Islet precursor cell (in vitro differentiated cells): ENCODE measurements around the gene C1QL1.

Experiments used
- DNase-seq: peaks from one replicate; pipeline ENCODE4 v3.0.0-alpha.2; 2018

Gene C1QL1

DNA sequence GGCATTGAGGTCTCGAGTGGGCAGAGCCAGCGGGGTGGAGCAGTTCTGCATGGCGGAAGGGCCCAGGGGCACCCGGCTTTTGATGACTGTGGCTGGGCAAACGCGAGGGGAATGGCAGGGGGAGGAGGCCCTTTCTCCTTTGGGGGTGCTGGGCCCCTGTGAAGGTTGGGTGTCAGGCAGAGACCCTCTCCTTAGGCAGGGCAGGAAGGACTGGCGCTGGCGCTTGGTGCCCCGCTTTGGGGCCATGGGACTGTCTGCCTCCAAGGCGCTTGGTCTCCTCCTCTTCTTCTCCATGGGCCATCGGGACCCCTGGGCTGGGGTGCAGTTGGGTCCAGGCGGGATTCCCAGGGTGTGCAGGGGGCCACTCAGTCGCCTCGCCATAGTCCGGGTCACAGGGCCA is 40.0 kb downstream of the C1QL1 start:
- no peak for DNase-seq

DNA sequence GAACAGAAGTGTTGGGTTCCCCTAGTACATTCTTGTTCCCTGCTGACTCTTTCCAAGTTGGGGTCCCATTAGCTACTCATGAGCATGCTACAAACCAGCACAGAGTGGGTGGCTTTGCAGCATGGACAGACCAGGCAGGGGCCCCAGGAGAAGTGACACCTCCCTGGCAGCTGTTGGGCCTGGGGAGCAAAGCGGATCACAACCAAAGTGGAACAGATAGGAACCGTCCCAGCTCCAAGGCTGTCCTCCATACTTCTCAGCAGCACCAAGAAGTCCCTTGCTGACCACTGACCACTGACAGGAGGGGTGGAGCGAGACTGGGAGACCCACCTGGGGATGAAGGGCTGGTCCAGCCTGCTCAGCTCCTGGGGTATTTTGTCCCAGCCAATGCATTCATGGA is 40.4 kb downstream of the C1QL1 start:
- DNase-seq, result no peak

DNA sequence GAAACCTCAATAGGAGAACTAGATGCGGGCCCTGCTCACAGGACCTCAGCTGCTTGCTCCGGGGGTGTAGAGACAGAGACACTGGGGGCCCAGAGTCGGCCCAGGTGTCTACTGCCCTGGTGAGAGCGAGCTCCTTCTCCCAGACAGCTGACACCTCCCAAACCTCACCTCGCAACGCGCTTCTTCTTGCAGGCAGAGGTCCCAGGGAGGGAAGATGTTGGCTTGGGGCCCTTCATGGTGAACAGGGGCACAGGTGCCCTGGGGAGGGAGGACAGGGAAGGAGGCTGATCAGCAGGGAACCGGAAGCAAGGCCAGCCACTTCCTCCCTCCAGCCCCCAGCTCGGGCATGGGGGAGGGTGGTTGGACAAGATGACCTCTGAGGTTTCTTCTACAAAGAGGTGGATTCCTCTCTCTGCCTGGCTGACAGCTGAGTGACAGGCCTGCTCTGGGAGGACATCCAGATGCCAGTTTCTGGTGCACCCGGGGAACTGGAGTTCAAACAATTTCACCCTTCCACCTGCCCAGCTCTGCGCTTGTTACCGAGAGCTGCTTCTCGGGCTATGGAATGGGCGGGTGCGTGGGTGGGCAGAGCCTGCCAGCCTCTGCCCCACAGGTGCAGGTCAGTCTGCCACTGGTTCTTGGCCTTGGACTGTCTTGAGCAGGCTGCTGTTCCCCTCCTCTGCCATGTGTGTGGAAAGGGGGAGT is 41.1 kb downstream of the C1QL1 start:
- no peak for DNase-seq

DNA sequence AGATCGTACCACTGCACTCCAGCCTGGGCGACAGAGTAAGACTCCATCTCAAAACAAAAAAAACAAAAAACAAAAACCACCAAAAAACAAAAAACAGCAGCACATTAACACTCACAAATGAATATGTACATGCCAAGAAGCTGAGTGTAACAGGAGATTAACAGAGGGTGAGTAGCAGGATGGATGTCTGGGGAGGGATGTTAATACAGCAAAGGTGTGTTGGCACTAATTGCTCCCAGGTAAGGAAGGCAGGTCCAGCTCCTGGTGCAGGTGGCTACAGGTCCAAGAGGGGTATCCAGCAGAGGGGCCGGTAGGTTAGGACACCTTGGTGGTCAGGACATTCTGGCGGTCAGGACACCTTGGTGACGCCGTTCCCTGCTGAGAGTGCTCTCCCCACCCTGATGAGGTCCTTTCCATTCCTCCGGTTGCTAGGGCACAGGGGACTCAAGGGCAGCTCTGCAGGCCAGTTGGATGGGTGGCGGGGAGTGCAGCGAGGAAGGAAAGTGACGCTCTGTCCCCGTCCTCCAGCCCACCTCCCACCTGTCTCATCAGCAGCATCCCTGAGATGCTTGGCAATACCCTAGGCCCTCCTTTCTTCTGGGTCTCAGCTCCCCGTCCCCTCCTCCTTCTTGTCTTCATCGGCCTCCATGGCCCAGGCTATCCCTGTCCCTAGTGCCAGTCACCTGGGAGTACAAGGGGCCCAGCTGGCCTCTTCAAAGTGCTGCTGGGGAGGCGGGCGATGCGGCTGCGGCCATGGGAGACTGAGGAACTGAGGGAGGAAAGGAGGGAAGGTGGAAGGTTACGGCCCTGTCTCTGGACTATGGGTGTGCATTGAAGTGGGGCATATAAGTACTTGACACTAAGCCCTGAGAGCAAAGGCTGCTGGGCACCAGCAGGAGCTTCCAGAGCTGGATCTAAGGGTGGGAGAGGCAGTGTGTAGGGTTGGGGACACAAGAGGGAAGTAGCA is 42.1 kb downstream of the C1QL1 start:
- no peak for DNase-seq

DNA sequence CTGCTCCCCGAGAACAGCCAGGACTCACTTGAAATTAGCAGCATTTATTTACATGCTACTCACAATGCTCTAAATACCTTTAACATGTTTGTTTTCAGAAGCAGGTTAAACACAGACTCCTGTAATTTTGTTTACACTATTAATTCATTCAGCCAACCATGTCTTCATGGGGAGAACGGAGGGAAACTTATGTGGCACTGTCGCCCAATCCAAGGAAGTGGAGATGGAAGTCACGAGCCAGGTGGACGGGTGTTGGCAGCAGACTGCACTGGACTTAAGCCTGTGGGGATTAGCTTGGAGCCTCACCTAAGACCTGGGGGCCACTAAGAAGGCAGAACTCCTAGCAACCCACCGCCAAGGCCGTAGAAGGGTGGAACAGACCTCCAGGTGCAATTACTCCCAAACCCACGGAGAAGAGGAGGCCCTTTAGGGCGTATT is 44.0 kb downstream of the C1QL1 start:
- DNase-seq, result no peak

DNA sequence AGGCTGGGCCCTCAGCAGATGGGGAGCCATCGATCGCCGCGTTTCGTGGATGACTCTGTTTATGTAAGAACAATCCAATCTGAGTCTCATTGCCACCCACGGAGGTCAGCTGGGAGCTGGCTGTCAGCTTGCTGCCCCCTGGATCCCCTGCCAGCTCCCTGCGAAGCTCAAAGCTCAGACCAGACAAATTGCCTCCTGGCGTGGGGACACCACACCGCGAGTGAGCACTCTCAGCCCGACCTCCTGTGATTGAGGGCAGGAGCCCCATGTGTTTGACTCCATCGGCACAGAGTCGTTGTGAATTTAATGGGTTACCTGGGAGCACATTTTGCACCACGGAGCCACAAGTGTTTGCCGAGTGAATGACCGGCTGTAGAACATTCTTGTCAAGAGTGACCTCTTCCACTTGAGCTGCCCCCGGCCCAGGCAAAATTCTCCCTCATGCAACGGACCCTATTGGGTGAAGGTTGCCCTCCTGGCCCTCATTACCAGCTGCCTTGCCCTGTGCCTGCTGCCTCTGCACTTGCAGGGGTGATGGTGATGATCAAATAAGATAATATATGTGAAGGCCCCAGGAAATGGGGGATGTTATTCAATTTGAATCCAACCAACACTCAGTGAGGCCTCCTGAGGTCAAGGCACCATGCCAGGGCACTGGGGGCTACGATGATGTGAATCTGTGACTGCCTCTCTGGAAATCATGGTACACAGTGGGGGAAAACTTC is 45.2 kb downstream of the C1QL1 start:
- no peak for DNase-seq

DNA sequence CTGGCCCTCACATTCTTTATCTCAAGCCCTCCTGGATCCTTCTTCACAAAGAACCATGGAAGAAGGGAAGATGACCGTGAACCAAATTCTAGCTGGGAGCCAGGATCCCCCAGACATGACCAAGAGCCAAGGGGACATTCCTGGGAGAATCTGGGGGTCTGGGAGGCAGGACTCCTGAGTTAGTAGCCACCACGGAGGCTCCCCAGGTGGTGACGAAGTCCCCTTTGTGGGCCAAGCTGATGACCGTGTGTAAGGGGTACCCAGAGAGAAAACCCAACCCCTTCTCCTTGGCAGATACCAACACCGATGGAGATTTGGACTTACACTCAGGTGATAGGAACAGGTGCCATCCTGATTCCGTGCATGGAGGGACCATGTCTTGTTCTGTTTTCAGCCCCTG is 46.0 kb downstream of the C1QL1 start:
- peak; percentile 34 for DNase-seq

DNA sequence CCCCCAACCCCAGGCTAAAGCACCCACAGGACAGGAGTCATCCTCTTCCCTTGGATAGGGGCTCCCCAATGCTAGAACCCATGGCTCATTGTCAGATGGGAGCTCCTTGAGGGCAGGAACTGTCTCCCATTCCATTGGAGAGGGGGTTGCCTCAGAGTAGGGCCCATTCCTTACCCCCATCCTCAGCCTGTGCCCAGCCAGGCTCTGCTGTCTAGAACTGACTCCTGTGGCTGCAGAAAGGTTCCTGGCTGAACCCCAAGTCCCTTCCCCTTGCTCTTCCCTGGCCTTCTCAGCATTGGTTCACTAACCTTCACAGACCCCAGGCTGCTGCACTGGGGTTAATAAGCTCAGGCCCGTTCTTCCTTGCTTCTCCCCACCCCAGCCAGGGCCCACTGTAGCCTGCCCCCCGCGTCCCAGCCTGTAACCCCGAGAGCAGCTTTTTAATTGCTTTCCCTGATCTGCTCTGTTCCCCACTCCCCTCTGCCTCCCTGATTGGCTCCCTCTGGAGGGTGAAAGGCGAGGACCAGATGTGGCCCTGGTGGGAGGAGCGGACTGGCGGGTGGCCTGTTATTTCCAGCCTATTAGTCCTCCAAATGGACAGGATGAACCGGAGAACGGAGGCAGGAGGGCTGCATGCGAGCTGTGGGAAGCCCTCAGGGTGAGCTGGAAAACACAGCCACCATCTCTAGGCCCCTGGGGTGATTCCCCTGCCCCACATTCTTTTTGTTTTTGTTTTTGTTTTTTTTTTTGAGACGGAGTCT is 46.8 kb downstream of the C1QL1 start:
- peak; percentile 90 for DNase-seq

DNA sequence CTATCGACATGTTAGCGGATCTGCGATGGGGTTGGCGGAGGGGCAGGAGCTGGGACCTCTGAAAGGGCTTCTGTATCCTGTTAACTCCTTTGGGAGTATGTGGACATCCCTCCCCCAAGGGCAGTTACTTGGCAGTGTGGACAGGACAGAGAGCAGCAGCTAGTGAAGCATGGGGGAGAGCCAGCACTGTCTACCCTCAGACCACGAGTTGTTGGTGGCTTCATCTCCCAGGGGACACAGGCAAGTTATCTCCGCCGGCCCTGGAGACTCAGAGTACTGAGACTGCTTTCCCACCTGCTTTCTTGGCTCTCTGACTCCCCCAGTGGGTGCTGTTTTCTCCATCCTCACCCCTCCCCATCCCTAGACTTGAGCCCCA is 47.5 kb downstream of the C1QL1 start:
- DNase-seq, result peak; percentile 50

DNA sequence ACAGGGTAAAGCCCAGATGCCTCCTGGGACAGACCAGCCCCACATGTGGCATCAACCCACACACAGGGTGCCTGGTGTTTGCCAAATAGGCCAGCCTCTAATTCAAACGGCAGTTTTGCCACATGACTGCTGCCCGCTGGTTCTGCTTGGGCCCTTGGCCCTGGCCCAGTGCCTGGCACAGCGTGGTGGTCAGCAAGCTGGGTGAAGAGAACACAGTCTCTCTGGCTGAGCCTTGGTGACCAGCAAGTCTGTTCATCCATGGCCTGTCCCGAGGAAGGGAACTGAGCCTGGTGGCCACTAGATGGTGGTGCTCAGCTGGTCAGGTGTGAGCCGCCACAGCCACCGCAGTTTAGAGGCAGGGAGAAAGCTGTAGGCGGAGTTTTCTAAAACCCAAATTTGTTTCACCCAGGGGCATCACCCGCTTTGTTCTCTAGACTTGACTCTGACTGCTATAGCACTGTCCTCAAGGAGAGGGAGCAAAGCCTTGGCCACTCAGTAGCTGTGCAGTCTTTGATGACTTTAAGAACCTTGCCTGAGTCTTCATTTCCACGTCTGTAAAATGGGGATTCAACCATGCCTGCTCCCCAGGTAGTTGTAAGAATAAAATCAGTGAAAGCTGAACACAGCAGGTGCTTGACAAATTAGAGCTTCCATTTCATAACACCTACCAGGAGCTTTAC is 48.1 kb downstream of the C1QL1 start:
- peak; percentile 95 for DNase-seq

DNA sequence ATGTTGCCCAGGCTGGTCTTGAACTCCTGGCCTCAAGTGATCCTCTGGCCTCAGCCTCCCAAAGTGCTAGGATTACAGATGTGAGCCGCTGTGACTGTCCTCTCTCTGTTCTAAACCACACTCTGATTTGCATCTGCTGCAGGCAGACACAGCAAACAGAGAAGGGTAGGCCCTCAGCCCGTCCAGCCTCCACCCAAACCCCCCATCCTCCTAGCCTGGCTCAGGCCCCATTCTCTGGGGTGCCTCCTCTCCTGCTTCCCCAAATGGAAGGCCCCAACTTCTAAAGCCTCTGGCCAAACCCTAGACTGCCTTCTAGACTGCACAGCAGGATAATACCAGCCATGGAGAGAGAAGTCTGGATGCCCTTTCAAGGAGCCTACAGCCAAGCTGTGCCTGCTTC is 48.7 kb downstream of the C1QL1 start:
- no peak for DNase-seq

DNA sequence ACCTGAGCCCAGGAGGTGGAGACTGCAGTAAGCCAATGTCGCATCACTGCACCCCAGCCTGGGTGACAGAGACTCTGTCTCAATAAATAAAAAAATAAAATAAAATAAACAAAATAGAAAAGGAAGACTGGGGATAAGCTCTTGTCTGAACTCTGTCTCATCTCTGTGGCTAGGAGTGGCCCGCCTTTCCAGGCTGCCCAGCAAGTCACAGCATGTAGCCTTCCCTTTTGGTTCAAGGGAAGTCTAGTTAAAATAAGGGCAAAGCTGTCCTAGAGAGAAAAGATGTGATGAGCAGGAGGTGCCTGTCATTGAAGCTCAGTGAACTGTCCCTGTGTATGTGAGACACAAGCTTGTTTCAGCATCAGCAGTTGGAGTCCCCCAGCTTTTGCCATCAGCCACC is 50.1 kb downstream of the C1QL1 start:
- no peak for DNase-seq

DNA sequence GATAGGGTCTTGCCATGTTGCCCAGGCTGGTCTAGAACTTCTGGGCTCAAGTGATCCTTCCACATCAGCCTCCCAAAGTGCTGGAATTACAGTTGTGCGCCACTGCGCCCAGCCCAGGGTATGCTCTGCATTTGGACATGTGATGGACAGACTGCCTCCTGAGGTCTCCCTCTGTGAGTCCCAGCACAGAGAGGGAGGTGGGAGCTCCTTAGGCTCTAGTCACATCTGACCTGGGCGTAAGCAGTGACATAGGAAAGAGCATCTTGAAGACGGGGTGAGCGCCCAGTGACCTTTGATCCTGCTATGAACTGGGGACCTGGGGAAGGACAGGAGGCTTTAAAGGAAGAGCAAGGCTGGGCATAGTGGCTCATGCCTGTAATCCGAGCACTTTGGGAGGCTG is 50.6 kb downstream of the C1QL1 start:
- DNase-seq, result peak; percentile 37

DNA sequence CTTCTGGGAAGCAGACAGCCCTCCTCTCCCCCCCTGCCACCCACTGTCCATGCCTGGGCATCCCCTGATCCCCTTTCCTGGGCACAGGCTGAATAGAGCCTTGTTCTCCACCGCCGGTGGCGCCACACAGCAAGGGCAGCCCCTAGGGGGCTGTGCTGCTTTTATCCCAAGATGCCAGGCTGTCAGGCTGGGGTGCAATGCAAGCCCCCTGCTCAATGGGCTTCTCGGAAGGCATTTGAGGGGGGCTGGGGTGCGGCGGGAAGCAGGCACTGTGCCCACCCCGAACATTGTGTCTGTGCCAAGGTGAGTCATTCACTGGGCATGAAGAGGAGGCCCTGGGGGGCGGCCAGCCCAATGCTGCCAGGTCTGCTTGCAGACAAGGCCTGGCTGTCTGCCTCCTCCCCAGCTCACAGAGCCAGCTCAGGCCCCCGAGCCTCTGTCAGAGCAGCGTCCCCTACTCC is 51.3 kb downstream of the C1QL1 start:
- peak; percentile 50 for DNase-seq

DNA sequence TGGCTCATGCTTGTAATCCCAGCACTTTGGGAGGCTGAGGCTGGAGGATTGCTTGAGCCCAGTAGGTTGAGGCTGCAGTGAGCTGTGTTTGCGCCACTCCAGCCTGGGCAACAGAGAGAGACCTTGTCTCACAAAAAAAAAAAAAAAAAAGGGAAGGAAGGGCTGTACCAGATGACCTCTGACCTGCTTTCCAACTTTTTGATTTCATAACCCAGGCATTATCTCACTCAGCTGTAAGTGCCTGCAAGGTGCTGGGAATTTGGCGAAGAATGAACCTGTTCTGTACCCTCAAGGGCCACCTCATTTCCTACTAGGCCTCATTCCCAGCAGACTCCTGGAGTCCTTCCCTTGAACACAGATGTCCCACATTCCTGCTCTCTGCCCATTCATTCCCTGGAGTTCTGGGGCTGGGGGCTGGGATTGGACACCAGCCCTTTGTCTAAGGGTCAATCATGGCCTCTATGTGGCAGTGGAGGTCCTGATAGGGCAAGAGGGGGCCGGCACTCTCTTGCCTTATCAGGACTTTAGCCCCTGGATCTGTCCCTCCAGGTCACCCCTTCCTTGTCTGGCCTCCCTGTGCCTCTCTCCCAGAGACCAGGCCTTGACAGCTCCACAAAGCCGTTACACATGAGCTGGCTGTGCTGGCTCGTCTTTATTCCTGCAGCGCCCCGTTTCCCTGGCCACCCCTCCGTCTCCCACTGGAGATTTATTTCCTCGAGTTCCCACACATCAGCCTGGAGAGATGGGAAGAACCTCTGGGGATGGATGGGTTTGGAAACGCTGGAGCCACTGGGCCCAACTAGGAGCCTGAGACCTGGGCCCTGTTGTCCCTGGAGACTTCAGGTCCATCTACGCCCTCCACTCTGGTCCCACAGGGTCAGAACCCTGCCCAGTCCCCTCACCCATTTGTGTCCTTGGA is 52.0 kb downstream of the C1QL1 start:
- peak; percentile 63 for DNase-seq

DNA sequence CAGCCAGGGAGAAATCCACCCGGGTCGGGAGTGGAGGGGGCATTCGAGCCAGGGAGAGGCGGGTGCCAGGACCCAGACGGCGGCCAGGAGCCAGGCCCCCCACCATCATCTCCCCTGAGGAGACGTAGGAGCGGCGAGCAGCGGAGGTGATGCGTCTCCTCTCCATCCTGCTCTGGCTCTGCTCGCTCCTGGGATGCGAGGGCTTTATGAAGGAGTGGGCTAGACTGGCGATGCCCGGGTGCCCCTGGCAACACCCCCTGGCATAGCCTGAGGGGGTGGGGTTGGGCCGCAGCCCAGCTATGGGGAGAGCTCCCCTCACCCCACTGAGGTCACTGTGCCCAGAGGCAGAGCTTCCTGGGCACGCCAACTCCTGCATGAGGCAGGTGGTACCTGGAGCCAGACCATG is 52.8 kb downstream of the C1QL1 start, which contains the start of gene GFAP:
GFAP (minus strand) TSS at position 180 of the 406 bp plus-strand sequence; CDS start at position 166, 14 bp downstream.
- peak; percentile 43 for DNase-seq

DNA sequence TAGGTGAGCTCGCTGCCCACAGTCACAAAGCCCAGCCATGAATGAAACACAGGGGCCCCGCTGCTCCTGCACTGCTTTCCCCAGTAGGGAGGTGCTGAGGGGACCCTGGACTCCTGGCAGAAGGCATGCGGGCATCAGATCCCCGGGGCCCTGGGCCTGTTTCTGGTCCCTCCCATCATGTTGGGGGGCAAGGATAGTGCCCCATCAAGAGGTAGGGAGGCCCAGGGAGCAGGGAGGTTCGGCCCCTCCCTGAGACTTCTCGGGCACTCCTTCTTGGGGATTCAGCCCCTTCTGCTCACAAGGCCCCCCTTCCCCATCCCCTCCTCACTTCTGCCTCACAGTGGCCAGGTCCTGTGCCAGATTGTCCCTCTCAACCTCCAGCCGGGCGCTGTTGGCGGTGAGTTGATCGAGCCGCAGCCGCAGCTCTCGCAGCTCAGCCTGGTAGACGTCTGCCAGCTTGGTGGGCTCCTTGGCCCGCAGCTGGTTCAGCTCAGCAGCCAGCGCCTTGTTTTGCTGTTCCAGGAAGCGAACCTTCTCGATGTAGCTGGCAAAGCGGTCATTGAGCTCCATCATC is 53.3 kb downstream of the C1QL1 start:
- DNase-seq, result peak; percentile 48

DNA sequence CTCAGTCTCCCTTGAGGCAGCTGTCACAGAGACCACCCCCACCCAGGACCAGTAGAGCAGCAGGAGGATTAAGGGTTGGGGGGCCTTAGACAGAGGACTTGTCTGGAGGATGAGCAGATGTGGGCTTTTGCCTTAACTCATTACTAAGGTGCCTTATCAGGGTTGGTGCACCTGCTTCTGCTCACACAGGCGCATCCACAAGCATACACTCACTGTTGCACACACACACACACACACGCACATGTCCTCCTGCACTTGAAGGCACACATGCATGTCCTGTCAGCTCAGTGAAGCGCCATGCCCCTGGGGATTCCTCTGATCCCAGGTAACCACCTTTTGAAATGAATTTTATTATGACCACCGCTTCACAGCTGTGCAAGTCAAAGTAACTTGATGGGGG is 54.0 kb downstream of the C1QL1 start:
- DNase-seq, result no peak

DNA sequence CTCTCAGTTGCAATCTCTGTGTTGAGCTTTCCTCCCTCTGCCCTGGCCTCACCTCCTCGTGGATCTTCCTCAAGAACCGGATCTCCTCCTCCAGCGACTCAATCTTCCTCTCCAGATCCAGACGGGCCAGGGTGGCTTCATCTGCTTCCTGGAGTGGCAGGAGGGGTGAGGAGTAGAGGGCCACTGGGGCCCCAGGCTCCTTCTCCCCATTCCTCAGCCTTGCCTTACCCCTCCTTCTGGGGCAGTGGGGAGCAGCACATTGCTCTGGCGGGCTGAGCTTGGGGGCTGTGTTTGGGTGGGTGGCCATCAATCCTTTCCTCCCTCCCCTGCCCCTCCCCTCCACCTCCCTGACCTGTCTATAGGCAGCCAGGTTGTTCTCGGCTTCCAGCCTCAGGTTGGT is 54.4 kb downstream of the C1QL1 start:
- DNase-seq, result no peak
